ENCODE data around the gene SLC9A8.

DNA sequence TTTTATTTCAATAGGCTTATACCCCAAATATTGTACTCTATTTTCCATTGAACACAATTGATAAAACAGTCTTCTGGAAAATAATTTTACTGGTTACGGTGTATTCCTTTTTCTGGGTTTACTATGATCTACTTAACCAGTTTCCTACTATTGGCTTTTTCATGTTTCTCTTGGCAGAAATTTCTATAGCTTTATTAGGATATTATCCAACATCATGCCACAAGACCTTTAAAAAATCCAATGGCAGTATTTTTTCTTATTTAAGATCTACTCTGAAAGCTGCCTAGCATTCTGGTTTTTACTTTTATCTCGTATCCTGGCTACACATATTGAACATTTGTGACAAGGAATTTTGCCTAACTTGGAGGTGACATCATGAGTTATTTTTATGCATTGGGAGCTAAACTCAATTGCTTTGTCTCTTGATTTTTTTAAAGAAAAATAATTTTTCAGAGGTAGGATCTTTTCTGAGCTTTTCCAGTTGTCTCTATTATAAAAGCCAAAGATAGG, 45.5 kb downstream of the SLC9A8 start:
- no peak for TF ChIP-seq FOXP1 (CRISPR knock-in tag; IDR thresholded peaks at IDR 0.05; ENCODE audit: borderline replicate concordance)
- TF ChIP-seq, protein P1, sequence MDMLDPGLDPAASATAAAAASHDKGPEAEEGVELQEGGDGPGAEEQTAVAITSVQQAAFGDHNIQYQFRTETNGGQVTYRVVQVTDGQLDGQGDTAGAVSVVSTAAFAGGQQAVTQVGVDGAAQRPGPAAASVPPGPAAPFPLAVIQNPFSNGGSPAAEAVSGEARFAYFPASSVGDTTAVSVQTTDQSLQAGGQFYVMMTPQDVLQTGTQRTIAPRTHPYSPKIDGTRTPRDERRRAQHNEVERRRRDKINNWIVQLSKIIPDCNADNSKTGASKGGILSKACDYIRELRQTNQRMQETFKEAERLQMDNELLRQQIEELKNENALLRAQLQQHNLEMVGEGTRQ (CRISPR knock-in tag; IDR thresholded peaks at IDR 0.05) = no peak
- TF ChIP-seq, protein P2, sequence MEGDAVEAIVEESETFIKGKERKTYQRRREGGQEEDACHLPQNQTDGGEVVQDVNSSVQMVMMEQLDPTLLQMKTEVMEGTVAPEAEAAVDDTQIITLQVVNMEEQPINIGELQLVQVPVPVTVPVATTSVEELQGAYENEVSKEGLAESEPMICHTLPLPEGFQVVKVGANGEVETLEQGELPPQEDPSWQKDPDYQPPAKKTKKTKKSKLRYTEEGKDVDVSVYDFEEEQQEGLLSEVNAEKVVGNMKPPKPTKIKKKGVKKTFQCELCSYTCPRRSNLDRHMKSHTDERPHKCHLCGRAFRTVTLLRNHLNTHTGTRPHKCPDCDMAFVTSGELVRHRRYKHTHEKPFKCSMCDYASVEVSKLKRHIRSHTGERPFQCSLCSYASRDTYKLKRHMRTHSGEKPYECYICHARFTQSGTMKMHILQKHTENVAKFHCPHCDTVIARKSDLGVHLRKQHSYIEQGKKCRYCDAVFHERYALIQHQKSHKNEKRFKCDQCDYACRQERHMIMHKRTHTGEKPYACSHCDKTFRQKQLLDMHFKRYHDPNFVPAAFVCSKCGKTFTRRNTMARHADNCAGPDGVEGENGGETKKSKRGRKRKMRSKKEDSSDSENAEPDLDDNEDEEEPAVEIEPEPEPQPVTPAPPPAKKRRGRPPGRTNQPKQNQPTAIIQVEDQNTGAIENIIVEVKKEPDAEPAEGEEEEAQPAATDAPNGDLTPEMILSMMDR (IDR thresholded peaks at IDR 0.05) = no peak
- TF ChIP-seq, protein P3, sequence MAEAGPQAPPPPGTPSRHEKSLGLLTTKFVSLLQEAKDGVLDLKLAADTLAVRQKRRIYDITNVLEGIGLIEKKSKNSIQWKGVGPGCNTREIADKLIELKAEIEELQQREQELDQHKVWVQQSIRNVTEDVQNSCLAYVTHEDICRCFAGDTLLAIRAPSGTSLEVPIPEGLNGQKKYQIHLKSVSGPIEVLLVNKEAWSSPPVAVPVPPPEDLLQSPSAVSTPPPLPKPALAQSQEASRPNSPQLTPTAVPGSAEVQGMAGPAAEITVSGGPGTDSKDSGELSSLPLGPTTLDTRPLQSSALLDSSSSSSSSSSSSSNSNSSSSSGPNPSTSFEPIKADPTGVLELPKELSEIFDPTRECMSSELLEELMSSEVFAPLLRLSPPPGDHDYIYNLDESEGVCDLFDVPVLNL (CRISPR knock-in tag; IDR thresholded peaks at IDR 0.05; ENCODE audit: borderline replicate concordance, low read depth) = no peak
- TF ChIP-seq, protein P4, sequence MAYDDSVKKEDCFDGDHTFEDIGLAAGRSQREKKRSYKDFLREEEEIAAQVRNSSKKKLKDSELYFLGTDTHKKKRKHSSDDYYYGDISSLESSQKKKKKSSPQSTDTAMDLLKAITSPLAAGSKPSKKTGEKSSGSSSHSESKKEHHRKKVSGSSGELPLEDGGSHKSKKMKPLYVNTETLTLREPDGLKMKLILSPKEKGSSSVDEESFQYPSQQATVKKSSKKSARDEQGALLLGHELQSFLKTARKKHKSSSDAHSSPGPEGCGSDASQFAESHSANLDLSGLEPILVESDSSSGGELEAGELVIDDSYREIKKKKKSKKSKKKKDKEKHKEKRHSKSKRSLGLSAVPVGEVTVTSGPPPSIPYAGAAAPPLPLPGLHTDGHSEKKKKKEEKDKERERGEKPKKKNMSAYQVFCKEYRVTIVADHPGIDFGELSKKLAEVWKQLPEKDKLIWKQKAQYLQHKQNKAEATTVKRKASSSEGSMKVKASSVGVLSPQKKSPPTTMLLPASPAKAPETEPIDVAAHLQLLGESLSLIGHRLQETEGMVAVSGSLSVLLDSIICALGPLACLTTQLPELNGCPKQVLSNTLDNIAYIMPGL (CRISPR knock-in tag; IDR thresholded peaks at IDR 0.05) = no peak
- TF ChIP-seq ZNF138 (CRISPR knock-in tag; conservative IDR thresholded peaks at IDR 0.05) = no peak
- TF ChIP-seq, protein P5, sequence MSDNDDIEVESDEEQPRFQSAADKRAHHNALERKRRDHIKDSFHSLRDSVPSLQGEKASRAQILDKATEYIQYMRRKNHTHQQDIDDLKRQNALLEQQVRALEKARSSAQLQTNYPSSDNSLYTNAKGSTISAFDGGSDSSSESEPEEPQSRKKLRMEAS (CRISPR knock-in tag; IDR thresholded peaks at IDR 0.05) = no peak
- TF ChIP-seq, protein P6, sequence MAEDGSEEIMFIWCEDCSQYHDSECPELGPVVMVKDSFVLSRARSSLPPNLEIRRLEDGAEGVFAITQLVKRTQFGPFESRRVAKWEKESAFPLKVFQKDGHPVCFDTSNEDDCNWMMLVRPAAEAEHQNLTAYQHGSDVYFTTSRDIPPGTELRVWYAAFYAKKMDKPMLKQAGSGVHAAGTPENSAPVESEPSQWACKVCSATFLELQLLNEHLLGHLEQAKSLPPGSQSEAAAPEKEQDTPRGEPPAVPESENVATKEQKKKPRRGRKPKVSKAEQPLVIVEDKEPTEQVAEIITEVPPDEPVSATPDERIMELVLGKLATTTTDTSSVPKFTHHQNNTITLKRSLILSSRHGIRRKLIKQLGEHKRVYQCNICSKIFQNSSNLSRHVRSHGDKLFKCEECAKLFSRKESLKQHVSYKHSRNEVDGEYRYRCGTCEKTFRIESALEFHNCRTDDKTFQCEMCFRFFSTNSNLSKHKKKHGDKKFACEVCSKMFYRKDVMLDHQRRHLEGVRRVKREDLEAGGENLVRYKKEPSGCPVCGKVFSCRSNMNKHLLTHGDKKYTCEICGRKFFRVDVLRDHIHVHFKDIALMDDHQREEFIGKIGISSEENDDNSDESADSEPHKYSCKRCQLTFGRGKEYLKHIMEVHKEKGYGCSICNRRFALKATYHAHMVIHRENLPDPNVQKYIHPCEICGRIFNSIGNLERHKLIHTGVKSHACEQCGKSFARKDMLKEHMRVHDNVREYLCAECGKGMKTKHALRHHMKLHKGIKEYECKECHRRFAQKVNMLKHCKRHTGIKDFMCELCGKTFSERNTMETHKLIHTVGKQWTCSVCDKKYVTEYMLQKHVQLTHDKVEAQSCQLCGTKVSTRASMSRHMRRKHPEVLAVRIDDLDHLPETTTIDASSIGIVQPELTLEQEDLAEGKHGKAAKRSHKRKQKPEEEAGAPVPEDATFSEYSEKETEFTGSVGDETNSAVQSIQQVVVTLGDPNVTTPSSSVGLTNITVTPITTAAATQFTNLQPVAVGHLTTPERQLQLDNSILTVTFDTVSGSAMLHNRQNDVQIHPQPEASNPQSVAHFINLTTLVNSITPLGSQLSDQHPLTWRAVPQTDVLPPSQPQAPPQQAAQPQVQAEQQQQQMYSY (CRISPR knock-in tag; IDR thresholded peaks at IDR 0.05) = no peak
- TF ChIP-seq SP1 (CRISPR knock-in tag; conservative IDR thresholded peaks at IDR 0.05) = no peak
- TF ChIP-seq ETV6 (CRISPR knock-in tag; IDR thresholded peaks at IDR 0.05) = no peak
